Activated naive CD4-positive, alpha-beta T cell treated with anti-CD3 and anti-CD28 coated beads, Interleukin-2, amount 10 ng/mL, durations not matched to agents 7 days and 5 days (primary cell): ENCODE data around the gene RNF40.

Experiments
- CTCF ChIA-PET: fragments of 350-600 bp; sonication (Branson Sonifier 250); formaldehyde crosslinking; loops from one replicate; lab custom pipeline; 2021; ENCODE audit warnings: antibody characterized with exemption; lab: Charles Lee
- DNase-seq: peaks from one replicate; pipeline ENCODE4 v3.0.0-alpha.2; 2020
- H3K27ac Mint-ChIP-seq: one replicate; pipeline ENCODE4 v1.8.0; 2021; ENCODE audit warnings: mild to moderate bottlenecking, moderate library complexity, mixed read lengths
- H3K27me3 Mint-ChIP-seq: one replicate; pipeline ENCODE4 v1.8.0; 2021; ENCODE audit warnings: mild to moderate bottlenecking, mixed read lengths
- H3K36me3 Mint-ChIP-seq: one replicate; pipeline ENCODE4 v1.8.0; 2021; ENCODE audit warnings: mixed read lengths
- H3K4me1 Mint-ChIP-seq: one replicate; pipeline ENCODE4 v1.8.0; 2021; ENCODE audit warnings: mixed read lengths
- H3K4me3 Mint-ChIP-seq: one replicate; pipeline ENCODE4 v1.8.0; 2021; ENCODE audit warnings: mild to moderate bottlenecking, moderate library complexity, mixed read lengths
- H3K9me3 Mint-ChIP-seq: one replicate; pipeline ENCODE4 v1.8.0; 2021; ENCODE audit warnings: mixed read lengths

The RNF40 gene

GRCh38 chr16:30761928-30762902 lies at the start of gene RNF40, which contains the start of gene CFAP119:
Gene RNF40 (plus strand): TSS chr16:30762322. CDS start chr16:30762546, 224 bp downstream.
Gene CFAP119 (minus strand): TSS chr16:30762062. CDS start chr16:30761748, 314 bp downstream.
- Mint-ChIP-seq H3K9me3 (no peaks in the 10 kb centered on the region), H3K27ac (peak within 1 kb of the TSS; percentile 91), H3K27me3 (no peaks in the 10 kb centered on the region), H3K4me3 (peak within 1 kb of the TSS; percentile 96), H3K4me1 (peaks cover 26% of the 10 kb centered on the region), H3K36me3 (peaks cover 29% of the 10 kb centered on the region)
- CTCF ChIA-PET, result no interaction called here
- peak; percentile 95 for DNase-seq

DNA sequence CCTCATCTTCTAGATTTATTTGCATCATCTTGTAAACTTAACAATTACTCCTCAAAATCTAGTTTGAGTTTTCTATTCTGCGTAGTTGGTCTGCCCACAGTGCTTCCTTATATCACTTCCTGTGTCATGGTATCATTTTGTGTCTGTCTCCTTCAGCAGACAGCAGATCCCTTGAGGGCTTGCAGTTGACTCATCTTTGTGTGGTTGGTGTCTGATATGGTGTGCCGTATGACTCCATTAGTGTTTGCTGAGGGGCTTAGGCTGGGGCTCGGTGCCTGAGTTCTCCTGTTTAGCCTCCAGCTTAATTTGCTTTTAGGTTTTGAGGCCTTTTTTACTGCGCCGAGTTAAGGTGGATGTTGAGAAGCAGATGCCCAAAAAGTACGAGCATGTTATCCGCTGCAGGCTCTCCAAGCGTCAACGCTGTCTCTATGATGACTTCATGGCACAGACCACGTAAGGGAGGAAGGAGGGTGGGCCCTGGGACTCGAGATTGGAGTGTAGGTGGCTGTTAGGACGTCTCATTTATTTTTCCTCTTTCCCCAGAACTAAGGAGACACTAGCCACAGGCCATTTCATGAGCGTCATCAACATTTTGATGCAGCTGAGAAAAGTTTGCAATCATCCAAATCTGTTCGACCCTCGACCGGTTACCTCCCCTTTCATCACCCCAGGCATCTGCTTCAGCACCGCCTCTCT lies 46.2 kb upstream of the RNF40 start:
- CTCF ChIA-PET, result interaction anchor here (0.5 kb wide), 1 partner anchor 22 kb away, joined by 3 read pairs; no protein-coding TSS in a partner anchor
- Mint-ChIP-seq H3K27me3 (no peaks in the 10 kb centered on the region), H3K4me1 (peaks cover 37% of the 10 kb centered on the region), H3K36me3 (peaks cover 67% of the 10 kb centered on the region), H3K4me3 (no peak overlapping the region), H3K9me3 (no peaks in the 10 kb centered on the region), H3K27ac (peak overlapping the region; percentile 90)
- peak; percentile 41 for DNase-seq

DNA sequence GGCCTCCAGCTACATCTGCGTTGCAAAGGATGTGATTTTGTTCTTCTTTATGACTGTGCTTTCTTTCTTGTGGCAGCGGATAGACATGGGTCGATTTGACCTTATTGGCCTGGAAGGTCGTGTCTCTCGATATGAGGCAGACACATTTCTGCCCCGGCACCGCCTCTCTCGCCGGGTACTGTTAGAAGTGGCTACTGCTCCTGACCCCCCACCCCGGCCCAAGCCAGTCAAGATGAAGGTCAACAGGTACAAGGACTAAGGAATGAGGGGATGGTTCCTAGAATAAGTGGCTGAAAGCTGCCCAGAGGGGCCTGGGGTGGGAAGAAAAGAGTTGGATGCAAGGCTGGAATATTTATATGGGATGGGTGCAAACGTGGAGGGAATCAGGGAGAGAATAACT lies 42.0 kb upstream of the RNF40 start:
- Mint-ChIP-seq H3K4me3 (no peak overlapping the region), H3K4me1 (peaks cover 23% of the 10 kb centered on the region), H3K36me3 (peaks cover 73% of the 10 kb centered on the region), H3K27me3 (no peaks in the 10 kb centered on the region), H3K27ac (no peak overlapping the region), H3K9me3 (no peaks in the 10 kb centered on the region)
- no peak for DNase-seq
- CTCF ChIA-PET, result no interaction called here

DNA sequence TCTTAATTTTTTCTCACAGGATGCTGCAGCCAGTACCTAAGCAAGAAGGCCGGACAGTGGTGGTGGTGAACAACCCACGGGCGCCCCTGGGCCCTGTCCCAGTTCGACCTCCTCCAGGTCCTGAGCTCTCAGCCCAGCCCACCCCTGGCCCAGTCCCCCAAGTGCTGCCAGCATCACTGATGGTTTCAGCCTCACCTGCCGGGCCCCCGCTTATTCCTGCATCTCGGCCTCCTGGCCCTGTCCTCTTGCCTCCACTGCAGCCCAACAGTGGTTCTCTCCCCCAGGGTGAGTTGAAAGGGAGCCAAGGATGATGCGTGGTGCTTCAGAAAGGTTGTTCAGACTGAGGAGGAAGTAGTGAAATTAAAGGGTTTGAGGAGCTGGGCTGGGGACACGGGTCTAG lies 41.4 kb upstream of the RNF40 start:
- DNase-seq, result no peak
- H3K27me3 Mint-ChIP-seq, result no peaks in the 10 kb centered on the region
- peaks cover 74% of the 10 kb centered on the region for H3K36me3 Mint-ChIP-seq
- CTCF ChIA-PET, result interaction anchor here (2.7 kb wide), 1 partner anchor 9 kb away, joined by 10 read pairs; no protein-coding TSS in a partner anchor
- H3K4me3 Mint-ChIP-seq, result no peak overlapping the region
- no peak overlapping the region for H3K27ac Mint-ChIP-seq
- peaks cover 17% of the 10 kb centered on the region for H3K4me1 Mint-ChIP-seq
- H3K9me3 Mint-ChIP-seq, result no peaks in the 10 kb centered on the region

DNA sequence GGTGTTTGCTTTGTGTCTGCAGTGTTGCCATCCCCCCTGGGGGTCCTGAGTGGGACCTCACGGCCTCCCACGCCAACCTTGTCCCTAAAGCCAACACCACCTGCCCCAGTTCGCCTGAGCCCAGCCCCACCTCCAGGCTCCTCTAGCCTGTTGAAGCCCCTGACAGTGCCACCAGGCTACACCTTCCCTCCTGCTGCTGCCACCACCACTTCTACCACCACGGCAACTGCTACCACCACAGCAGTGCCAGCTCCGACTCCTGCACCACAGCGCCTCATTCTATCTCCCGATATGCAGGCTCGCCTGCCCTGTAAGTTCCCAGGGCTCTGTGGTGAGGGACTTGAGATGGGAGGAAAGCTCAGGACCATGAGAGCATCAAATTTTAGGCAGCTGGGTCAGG lies 41.0 kb upstream of the RNF40 start:
- peaks cover 12% of the 10 kb centered on the region for H3K4me1 Mint-ChIP-seq
- peaks cover 72% of the 10 kb centered on the region for H3K36me3 Mint-ChIP-seq
- CTCF ChIA-PET, result interaction anchor here (2.7 kb wide), 1 partner anchor 9 kb away, joined by 10 read pairs; no protein-coding TSS in a partner anchor
- DNase-seq, result no peak
- no peaks in the 10 kb centered on the region for H3K9me3 Mint-ChIP-seq
- H3K27me3 Mint-ChIP-seq, result no peaks in the 10 kb centered on the region
- no peak overlapping the region for H3K4me3 Mint-ChIP-seq
- no peak overlapping the region for H3K27ac Mint-ChIP-seq

DNA sequence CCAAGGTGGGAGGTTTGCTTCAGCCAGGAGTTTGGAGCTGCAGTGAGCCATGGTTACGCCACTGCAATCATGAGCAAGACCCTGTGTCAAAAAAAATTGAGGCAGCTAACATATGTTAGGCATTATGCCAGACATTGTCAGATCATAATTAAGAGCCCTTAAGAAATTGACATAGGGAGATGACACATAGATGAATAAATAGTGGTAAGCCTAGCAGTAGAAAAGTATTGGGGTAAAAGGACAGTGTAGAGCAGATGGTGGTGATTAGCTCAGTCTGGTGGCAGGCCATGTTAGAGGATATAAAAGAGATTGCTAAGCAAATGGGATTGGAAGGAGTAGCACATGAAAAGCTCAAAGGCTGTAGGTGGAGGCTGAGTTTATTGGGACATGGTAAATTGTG lies 40.5 kb upstream of the RNF40 start:
- no peak for DNase-seq
- Mint-ChIP-seq H3K4me3 (no peak overlapping the region), H3K4me1 (peaks cover 8% of the 10 kb centered on the region), H3K27ac (no peak overlapping the region), H3K27me3 (no peaks in the 10 kb centered on the region), H3K36me3 (peaks cover 68% of the 10 kb centered on the region), H3K9me3 (no peaks in the 10 kb centered on the region)
- CTCF ChIA-PET, result interaction anchor here (2.7 kb wide), 1 partner anchor 10 kb away, joined by 10 read pairs; no protein-coding TSS in a partner anchor

DNA sequence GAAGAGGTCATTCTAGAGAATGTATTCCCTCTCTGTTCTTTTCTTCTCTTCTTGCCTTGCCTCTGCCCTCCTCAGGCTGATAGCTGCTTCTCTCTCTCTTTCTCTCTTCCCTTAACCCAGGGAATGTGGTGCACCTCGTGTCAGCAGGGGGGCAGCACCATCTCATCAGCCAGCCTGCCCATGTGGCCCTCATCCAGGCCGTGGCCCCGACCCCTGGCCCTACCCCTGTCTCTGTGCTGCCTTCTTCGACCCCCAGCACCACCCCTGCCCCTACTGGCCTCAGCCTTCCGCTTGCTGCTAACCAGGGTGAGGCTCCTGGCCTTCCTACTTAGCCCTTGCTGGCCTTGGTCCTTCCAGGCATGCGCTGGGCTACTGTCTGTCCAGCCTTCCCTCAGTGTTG lies 39.7 kb upstream of the RNF40 start:
- CTCF ChIA-PET, result interaction anchor here (2.7 kb wide), 1 partner anchor 10 kb away, joined by 10 read pairs; no protein-coding TSS in a partner anchor
- no peak for DNase-seq
- H3K4me1 Mint-ChIP-seq, result peaks cover 2% of the 10 kb centered on the region
- H3K27me3 Mint-ChIP-seq, result no peaks in the 10 kb centered on the region
- H3K9me3 Mint-ChIP-seq, result no peaks in the 10 kb centered on the region
- peaks cover 66% of the 10 kb centered on the region for H3K36me3 Mint-ChIP-seq
- H3K27ac Mint-ChIP-seq, result no peak overlapping the region
- no peak overlapping the region for H3K4me3 Mint-ChIP-seq

DNA sequence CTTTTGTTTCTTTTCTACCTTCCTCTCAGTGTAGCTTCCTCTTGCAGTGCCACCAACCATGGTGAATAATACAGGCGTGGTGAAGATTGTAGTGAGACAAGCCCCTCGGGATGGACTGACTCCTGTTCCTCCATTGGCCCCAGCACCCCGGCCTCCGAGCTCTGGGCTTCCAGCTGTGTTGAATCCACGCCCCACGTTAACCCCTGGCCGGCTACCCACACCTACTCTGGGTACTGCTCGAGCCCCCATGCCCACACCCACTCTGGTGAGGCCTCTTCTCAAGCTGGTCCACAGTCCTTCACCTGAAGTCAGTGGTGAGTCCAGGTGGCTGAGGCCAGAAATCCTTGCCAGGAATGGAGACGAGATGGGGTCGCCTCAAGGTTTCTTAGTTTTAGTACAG lies 39.2 kb upstream of the RNF40 start:
- Mint-ChIP-seq H3K4me1 (peaks cover 2% of the 10 kb centered on the region), H3K9me3 (no peaks in the 10 kb centered on the region), H3K36me3 (peaks cover 66% of the 10 kb centered on the region), H3K27me3 (no peaks in the 10 kb centered on the region), H3K4me3 (no peak overlapping the region), H3K27ac (no peak overlapping the region)
- DNase-seq, result no peak
- CTCF ChIA-PET, result interaction anchor here (2.7 kb wide), 1 partner anchor 11 kb away, joined by 10 read pairs; no protein-coding TSS in a partner anchor

GRCh38 chr16:30723725-30724355 lies 38.3 kb upstream of the RNF40 start:
- H3K27ac Mint-ChIP-seq, result peak overlapping the region; percentile 78
- H3K4me1 Mint-ChIP-seq, result peaks cover 2% of the 10 kb centered on the region
- H3K36me3 Mint-ChIP-seq, result peaks cover 66% of the 10 kb centered on the region
- DNase-seq, result no peak
- CTCF ChIA-PET, result interaction anchor here (0.6 to 1.1 kb wide), 3 partner anchors 31 to 90 kb away, joined by 3 read pairs; no protein-coding TSS in a partner anchor
- no peaks in the 10 kb centered on the region for H3K9me3 Mint-ChIP-seq
- H3K27me3 Mint-ChIP-seq, result no peaks in the 10 kb centered on the region
- no peak overlapping the region for H3K4me3 Mint-ChIP-seq

DNA sequence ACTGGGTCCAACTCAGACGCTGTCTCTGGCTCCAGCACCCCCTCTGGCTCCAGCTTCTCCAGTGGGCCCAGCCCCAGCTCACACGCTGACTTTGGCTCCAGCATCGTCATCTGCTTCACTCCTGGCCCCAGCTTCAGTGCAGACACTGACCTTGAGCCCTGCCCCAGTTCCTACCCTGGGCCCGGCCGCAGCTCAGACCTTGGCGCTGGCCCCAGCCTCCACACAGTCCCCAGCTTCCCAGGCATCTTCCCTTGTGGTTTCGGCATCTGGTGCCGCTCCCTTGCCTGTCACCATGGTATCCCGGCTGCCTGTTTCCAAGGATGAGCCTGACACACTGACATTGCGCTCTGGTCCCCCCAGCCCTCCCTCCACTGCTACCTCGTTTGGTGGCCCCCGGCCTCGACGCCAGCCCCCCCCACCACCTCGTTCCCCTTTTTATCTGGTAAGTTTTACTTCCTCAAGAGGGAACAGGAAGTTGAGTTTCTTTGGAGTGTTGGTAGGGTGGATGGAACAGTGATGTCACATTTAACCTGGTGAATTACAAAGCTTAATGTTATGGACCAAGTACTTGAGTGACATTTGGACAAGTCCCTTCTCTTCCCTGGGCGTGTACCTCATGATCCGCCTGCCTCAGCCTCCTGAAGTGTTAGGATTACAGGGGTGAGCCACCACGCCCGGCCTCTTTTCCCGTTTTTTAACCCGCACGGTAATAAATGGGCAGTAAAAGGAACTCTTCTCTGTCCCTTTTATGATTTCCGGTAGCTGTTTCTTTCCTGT lies 37.3 kb upstream of the RNF40 start:
- Mint-ChIP-seq H3K4me3 (no peak overlapping the region), H3K9me3 (no peaks in the 10 kb centered on the region), H3K36me3 (peaks cover 72% of the 10 kb centered on the region), H3K4me1 (peaks cover 2% of the 10 kb centered on the region), H3K27me3 (no peaks in the 10 kb centered on the region), H3K27ac (no peak overlapping the region)
- CTCF ChIA-PET, result interaction anchor here (0.6 to 1.1 kb wide), 3 partner anchors 32 to 90 kb away, joined by 3 read pairs; no protein-coding TSS in a partner anchor
- no peak for DNase-seq

DNA sequence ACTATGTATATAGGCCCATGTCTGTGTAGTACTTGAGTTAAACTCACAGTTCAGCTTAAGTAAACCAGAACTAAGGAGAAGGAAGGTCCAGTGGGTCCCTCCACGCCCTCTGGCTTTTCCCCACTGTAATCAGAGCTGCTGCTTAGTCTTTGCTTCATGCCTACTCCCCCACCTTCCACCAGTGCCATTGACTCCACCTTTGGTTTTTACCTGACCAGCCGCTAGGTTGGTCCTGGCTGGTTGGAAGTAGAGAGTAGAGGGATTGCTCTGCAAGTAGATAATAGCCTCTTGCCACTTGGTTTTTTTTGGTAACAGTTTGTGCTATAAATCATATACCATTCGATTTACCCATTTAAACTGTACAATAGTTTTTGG lies 36.7 kb upstream of the RNF40 start:
- H3K4me1 Mint-ChIP-seq, result no peaks in the 10 kb centered on the region
- no peak for DNase-seq
- H3K4me3 Mint-ChIP-seq, result no peak overlapping the region
- H3K27ac Mint-ChIP-seq, result no peak overlapping the region
- H3K9me3 Mint-ChIP-seq, result no peaks in the 10 kb centered on the region
- H3K27me3 Mint-ChIP-seq, result no peaks in the 10 kb centered on the region
- peaks cover 70% of the 10 kb centered on the region for H3K36me3 Mint-ChIP-seq
- CTCF ChIA-PET, result no interaction called here

DNA sequence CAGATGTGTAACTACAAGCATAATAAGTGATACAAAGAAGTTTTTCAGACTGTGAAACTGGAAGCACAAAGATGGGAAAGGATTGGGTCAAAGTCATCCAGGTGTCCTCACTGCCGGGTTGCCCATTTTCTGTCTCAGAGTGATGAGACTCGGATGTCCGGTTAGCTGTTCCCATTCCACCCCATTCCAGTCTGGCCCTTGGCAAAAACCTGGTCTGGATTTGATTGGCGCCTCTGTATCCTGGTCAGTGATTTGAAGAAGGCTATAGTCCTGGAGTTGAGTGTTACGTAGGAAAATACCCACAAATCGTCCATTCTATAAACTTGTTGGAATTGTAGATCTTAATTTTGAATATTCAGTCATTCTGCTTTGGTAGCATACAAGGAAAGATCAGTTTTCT lies 33.8 kb upstream of the RNF40 start:
- H3K27ac Mint-ChIP-seq, result no peak overlapping the region
- peaks cover 55% of the 10 kb centered on the region for H3K36me3 Mint-ChIP-seq
- no peaks in the 10 kb centered on the region for H3K4me1 Mint-ChIP-seq
- no peak overlapping the region for H3K4me3 Mint-ChIP-seq
- no peaks in the 10 kb centered on the region for H3K9me3 Mint-ChIP-seq
- no peak for DNase-seq
- no peaks in the 10 kb centered on the region for H3K27me3 Mint-ChIP-seq
- CTCF ChIA-PET, result no interaction called here
